Measurements from ENCODE around the gene CD1D.
"Not testable (repeated sequence)": the region's sequence is repeated elsewhere in the genome, so short reads cannot be mapped to it uniquely, and the experiment has no call there.

CD1D gene

GRCh38 chr1:158169105-158169504 lies 11.6 kb upstream of the CD1D start:
- in situ Hi-C loops (cut with MboI; ENCODE audit: low pct_unique_long_range_greater_than_20kb, low sequenced_read_pairs), result no loop called here
- DNase-seq, result no peak

- DNase-seq; in situ Hi-C loops (cut with MboI; ENCODE audit: low pct_unique_long_range_greater_than_20kb, low sequenced_read_pairs): not testable (repeated sequence)
Observed at GRCh38 chr1:158175915-158176314, 4.8 kb upstream of the CD1D start.

GRCh38 chr1:158176399-158176798 lies 4.3 kb upstream of the CD1D start:
- DNase-seq, result no peak
- in situ Hi-C loops (cut with MboI; ENCODE audit: low pct_unique_long_range_greater_than_20kb, low sequenced_read_pairs), result no loop called here

GRCh38 chr1:158176849-158177699 lies 3.6 kb upstream of the CD1D start:
- in situ Hi-C loops (cut with MboI; ENCODE audit: low pct_unique_long_range_greater_than_20kb, low sequenced_read_pairs); DNase-seq: not testable (repeated sequence)

- no peak for DNase-seq
- in situ Hi-C loops (cut with MboI; ENCODE audit: low pct_unique_long_range_greater_than_20kb, low sequenced_read_pairs), result no loop called here
Observed at GRCh38 chr1:158177700-158178450, 2.8 kb upstream of the CD1D start.

GRCh38 chr1:158179301-158180041 lies 1.2 kb upstream of the CD1D start:
- in situ Hi-C loops (cut with MboI; ENCODE audit: low pct_unique_long_range_greater_than_20kb, low sequenced_read_pairs), result no loop called here
- no peak for DNase-seq

- in situ Hi-C loops (cut with MboI; ENCODE audit: low pct_unique_long_range_greater_than_20kb, low sequenced_read_pairs), result no loop called here
- DNase-seq, result no peak
Observed at GRCh38 chr1:158181577-158181922, 855 bp downstream of the CD1D start.

GRCh38 chr1:158185770-158186169 lies 5.1 kb downstream of the CD1D start:
- in situ Hi-C loops (cut with MboI; ENCODE audit: low pct_unique_long_range_greater_than_20kb, low sequenced_read_pairs), result no loop called here
- DNase-seq, result no peak

GRCh38 chr1:158186180-158186579 lies 5.5 kb downstream of the CD1D start:
- no peak for DNase-seq
- in situ Hi-C loops (cut with MboI; ENCODE audit: low pct_unique_long_range_greater_than_20kb, low sequenced_read_pairs), result no loop called here

GRCh38 chr1:158188611-158189010 lies 7.9 kb downstream of the CD1D start:
- no peak for DNase-seq
- in situ Hi-C loops (cut with MboI; ENCODE audit: low pct_unique_long_range_greater_than_20kb, low sequenced_read_pairs), result no loop called here

- DNase-seq, result no peak
- in situ Hi-C loops (cut with MboI; ENCODE audit: low pct_unique_long_range_greater_than_20kb, low sequenced_read_pairs), result no loop called here
Observed at GRCh38 chr1:158189624-158190023, 8.9 kb downstream of the CD1D start.

GRCh38 chr1:158191299-158191698 lies 10.6 kb downstream of the CD1D start:
- in situ Hi-C loops (cut with MboI; ENCODE audit: low pct_unique_long_range_greater_than_20kb, low sequenced_read_pairs), result no loop called here
- no peak for DNase-seq

- no peak for DNase-seq
- in situ Hi-C loops (cut with MboI; ENCODE audit: low pct_unique_long_range_greater_than_20kb, low sequenced_read_pairs), result no loop called here
Observed at GRCh38 chr1:158196461-158196860, 15.8 kb downstream of the CD1D start.

- in situ Hi-C loops (cut with MboI; ENCODE audit: low pct_unique_long_range_greater_than_20kb, low sequenced_read_pairs), result no loop called here
- peak; percentile 4 for DNase-seq
Observed at GRCh38 chr1:158199849-158200248, 19.2 kb downstream of the CD1D start.

- no peak for DNase-seq
- in situ Hi-C loops (cut with MboI; ENCODE audit: low pct_unique_long_range_greater_than_20kb, low sequenced_read_pairs), result no loop called here
Observed at GRCh38 chr1:158200527-158200926, 19.8 kb downstream of the CD1D start.

- in situ Hi-C loops (cut with MboI; ENCODE audit: low pct_unique_long_range_greater_than_20kb, low sequenced_read_pairs), result no loop called here
- DNase-seq, result peak; percentile 64
Observed at GRCh38 chr1:158203693-158204457, 23.2 kb downstream of the CD1D start.

- in situ Hi-C loops (cut with MboI; ENCODE audit: low pct_unique_long_range_greater_than_20kb, low sequenced_read_pairs), result no loop called here
- no peak for DNase-seq
Observed at GRCh38 chr1:158204458-158204827, 23.7 kb downstream of the CD1D start.

- no peak for DNase-seq
- in situ Hi-C loops (cut with MboI; ENCODE audit: low pct_unique_long_range_greater_than_20kb, low sequenced_read_pairs), result no loop called here
Observed at GRCh38 chr1:158208586-158209116, 28.0 kb downstream of the CD1D start.

- no peak for DNase-seq
- in situ Hi-C loops (cut with MboI; ENCODE audit: low pct_unique_long_range_greater_than_20kb, low sequenced_read_pairs), result no loop called here
Observed at GRCh38 chr1:158212320-158212719, 31.6 kb downstream of the CD1D start.
